A549 (cell line): ENCODE data around the gene ZP1.

Experiments used
- BHLHE40 ChIP-seq: IDR thresholded peaks from 2 replicates; pipeline ENCODE4 v1.6.1; 2012; ENCODE audit warnings: low read depth, low read length, inconsistent platforms
- CHD2 ChIP-seq: fragments of 150-350 bp; IDR thresholded peaks from 2 replicates; pipeline ENCODE4 v1.6.1; 2014; ENCODE audit warnings: low read length; ENCODE audit not compliant: partially characterized antibody
- EP300 ChIP-seq, 2 experiments: fragments of >200 bp; sonication (Bioruptor Twin); formaldehyde crosslinking; IDR thresholded peaks; 2 replicates in 1 of 2; 3 replicates in 1 of 2; pipeline ENCODE4 v1.6.1; 2016 to 2017
- HOXB5 ChIP-seq: fragments of 250-450 bp; sonication (Bioruptor Pico); IDR thresholded peaks from 2 replicates; pipeline ENCODE4 v1.5.0; 2020; ENCODE audit warnings: mild to moderate bottlenecking, moderate library complexity
- JUN ChIP-seq, 2 experiments: fragments of >200 bp; sonication (Bioruptor Twin); formaldehyde crosslinking; IDR thresholded peaks; 2 replicates in 1 of 2; 3 replicates in 1 of 2; pipeline ENCODE4 v1.6.1; 2016 to 2017
- KDM1A ChIP-seq: fragments of 200-600 bp; sonication (generic); IDR thresholded peaks from 2 replicates; pipeline ENCODE4 v1.6.1; 2016; ENCODE audit warnings: low read depth, mild to moderate bottlenecking
- NFE2L2 ChIP-seq: fragments of 150-350 bp; conservative IDR thresholded peaks from 2 replicates; pipeline ENCODE4 v1.6.1; 2014; ENCODE audit warnings: low read length
- POLR2A ChIP-seq: IDR thresholded peaks from 2 replicates; pipeline ENCODE4 v1.6.1; 2012; ENCODE audit warnings: mild to moderate bottlenecking, low read length
- POLR2AphosphoS2 ChIP-seq: conservative IDR thresholded peaks from 2 replicates; pipeline ENCODE4 v1.6.1; 2012; ENCODE audit warnings: low read length, improper control_type of control experiment, inconsistent platforms
- RARB ChIP-seq: fragments of 250-450 bp; sonication (Bioruptor Pico); IDR thresholded peaks from 2 replicates; pipeline ENCODE4 v1.8.0; 2021; ENCODE audit warnings: mild to moderate bottlenecking, moderate library complexity
- REST ChIP-seq: fragments of 200-600 bp; sonication (generic); IDR thresholded peaks from 2 replicates; pipeline ENCODE4 v1.6.1; 2016; ENCODE audit warnings: antibody characterized with exemption, mild to moderate bottlenecking, moderate library complexity
- TF ChIP-seq, protein P1 (sequence below): fragments of >200 bp; sonication (Bioruptor Twin); formaldehyde crosslinking; IDR thresholded peaks from 3 replicates; pipeline ENCODE4 v1.5.1; 2016
- TF ChIP-seq, protein P2 (sequence below): IDR thresholded peaks from 2 replicates; pipeline ENCODE4 v1.6.1; 2012

DNA sequence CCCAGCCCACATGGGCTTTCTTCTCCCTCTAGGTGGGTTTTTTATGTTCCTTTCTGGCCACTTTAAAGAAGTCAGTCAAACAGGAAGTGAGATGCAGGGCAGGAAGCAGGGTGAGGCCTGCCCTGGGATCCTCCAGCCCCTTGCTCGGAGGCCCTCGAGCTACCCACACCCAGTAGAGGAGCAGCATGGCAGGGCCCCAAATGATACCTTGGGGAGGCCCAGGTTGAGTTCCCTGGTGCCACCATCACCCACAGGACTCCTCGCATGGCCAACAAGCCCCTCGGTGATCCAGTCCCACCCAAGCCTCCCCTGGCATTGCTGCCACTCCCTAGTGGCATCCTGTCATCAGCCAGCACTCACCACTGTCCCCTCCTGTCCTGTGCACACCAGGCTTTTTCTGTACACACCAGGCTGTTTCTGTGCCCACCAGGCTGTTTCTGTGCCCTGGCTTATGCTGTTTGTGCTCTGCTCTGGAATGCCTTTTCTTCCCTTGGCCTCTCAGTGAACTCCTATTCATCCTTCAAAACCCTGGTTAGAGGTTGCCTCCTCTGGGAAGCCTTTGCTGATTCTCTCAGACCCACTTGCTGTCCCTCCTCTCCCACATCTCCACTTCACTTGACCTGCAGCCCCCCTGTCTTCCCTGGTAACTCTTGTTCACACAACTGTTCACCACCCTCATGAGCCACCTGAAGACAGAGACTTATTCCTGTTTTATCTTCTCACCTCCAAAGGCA lies 8.4 kb upstream of the ZP1 start:
- TF ChIP-seq, protein P1, sequence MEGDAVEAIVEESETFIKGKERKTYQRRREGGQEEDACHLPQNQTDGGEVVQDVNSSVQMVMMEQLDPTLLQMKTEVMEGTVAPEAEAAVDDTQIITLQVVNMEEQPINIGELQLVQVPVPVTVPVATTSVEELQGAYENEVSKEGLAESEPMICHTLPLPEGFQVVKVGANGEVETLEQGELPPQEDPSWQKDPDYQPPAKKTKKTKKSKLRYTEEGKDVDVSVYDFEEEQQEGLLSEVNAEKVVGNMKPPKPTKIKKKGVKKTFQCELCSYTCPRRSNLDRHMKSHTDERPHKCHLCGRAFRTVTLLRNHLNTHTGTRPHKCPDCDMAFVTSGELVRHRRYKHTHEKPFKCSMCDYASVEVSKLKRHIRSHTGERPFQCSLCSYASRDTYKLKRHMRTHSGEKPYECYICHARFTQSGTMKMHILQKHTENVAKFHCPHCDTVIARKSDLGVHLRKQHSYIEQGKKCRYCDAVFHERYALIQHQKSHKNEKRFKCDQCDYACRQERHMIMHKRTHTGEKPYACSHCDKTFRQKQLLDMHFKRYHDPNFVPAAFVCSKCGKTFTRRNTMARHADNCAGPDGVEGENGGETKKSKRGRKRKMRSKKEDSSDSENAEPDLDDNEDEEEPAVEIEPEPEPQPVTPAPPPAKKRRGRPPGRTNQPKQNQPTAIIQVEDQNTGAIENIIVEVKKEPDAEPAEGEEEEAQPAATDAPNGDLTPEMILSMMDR: no peak
- TF ChIP-seq, protein P2, sequence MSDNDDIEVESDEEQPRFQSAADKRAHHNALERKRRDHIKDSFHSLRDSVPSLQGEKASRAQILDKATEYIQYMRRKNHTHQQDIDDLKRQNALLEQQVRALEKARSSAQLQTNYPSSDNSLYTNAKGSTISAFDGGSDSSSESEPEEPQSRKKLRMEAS: no peak
- TF ChIP-seq POLR2A: no peak
- TF ChIP-seq RARB (CRISPR knock-in tag): no peak
- no peak for TF ChIP-seq CHD2
- no peak for TF ChIP-seq BHLHE40
- no peak for TF ChIP-seq JUN (IDR thresholded peaks at IDR 0.05)
- no peak for TF ChIP-seq REST
- TF ChIP-seq HOXB5: no peak
- TF ChIP-seq KDM1A: no peak
- TF ChIP-seq POLR2AphosphoS2: no peak
- TF ChIP-seq NFE2L2: no peak
- no peak for TF ChIP-seq EP300 (IDR thresholded peaks at IDR 0.05)
